DOHH2 (cell line): ENCODE data around the gene SPHK1.

Experiments used
- H3F3A ChIP-seq: fragments of 200-600 bp; sonication (generic), shearing (Covaris generic); 2 replicates; pipeline ENCODE4 v1.6.0; 2016; ENCODE audit warnings: antibody characterized with exemption, mild to moderate bottlenecking; ENCODE audit not compliant: control insufficient read depth, insufficient read depth
- H3K27ac ChIP-seq: fragments of 200-600 bp; sonication (generic); 2 replicates; pipeline ENCODE4 v1.5.1; 2014; ENCODE audit warnings: low read depth, mild to moderate bottlenecking, low read length, moderate library complexity
- H3K27me3 ChIP-seq: fragments of 200-600 bp; sonication (generic); 2 replicates; pipeline ENCODE4 v1.6.1; 2014; ENCODE audit warnings: mild to moderate bottlenecking, low read length, mixed read lengths; ENCODE audit not compliant: control insufficient read depth
- H3K36me3 ChIP-seq: fragments of 200-600 bp; sonication (generic); 2 replicates; pipeline ENCODE4 v1.6.1; 2014; ENCODE audit warnings: mild to moderate bottlenecking, low read length, moderate library complexity, mixed read lengths; ENCODE audit not compliant: control insufficient read depth
- H3K4me1 ChIP-seq: fragments of 200-600 bp; sonication (generic); 2 replicates; pipeline ENCODE4 v1.6.1; 2014; ENCODE audit warnings: mild to moderate bottlenecking, low read length, mixed read lengths; ENCODE audit not compliant: control insufficient read depth
- H3K4me2 ChIP-seq: fragments of 200-600 bp; sonication (generic); 2 replicates; pipeline ENCODE4 v1.6.0; 2014; ENCODE audit warnings: mild to moderate bottlenecking, low read length, moderate library complexity
- H3K4me3 ChIP-seq: fragments of 200-600 bp; sonication (generic); 2 replicates; pipeline ENCODE4 v1.5.1; 2014; ENCODE audit warnings: mild to moderate bottlenecking, low read length, mixed read lengths
- H3K79me2 ChIP-seq: fragments of 200-600 bp; sonication (generic); 2 replicates; pipeline ENCODE4 v1.6.1; 2014; ENCODE audit warnings: mild to moderate bottlenecking, low read length, mixed read lengths; ENCODE audit not compliant: control insufficient read depth
- H3K9me2 ChIP-seq: fragments of 200-600 bp; sonication (generic); replicated peaks from 2 replicates; pipeline ENCODE4 v1.6.1; 2014; ENCODE audit warnings: mild to moderate bottlenecking, low read length, mixed read lengths; ENCODE audit not compliant: control insufficient read depth
- H3K9me3 ChIP-seq: fragments of 200-600 bp; sonication (generic); 2 replicates; pipeline ENCODE4 v1.6.1; 2014; ENCODE audit warnings: antibody characterized with exemption, low read length, mixed read lengths; ENCODE audit not compliant: control insufficient read depth, insufficient read depth
- H4K20me1 ChIP-seq: fragments of 200-600 bp; sonication (generic); 2 replicates; pipeline ENCODE4 v1.6.0; 2014; ENCODE audit warnings: low read depth, mild to moderate bottlenecking, antibody characterized with exemption, low read length, moderate library complexity; ENCODE audit not compliant: control insufficient read depth, insufficient read depth
- CTCF ChIP-seq: fragments of 200-600 bp; sonication (generic); IDR thresholded peaks from one replicate; pipeline ENCODE4 v1.5.1; 2014; ENCODE audit warnings: antibody characterized with exemption, mild to moderate bottlenecking, low read depth, low read length; ENCODE audit not compliant: poor library complexity, severe bottlenecking
- EZH2phosphoT487 ChIP-seq: fragments of 200-600 bp; sonication (generic); IDR thresholded peaks from 2 replicates; pipeline ENCODE4 v1.6.1; 2017; ENCODE audit warnings: borderline replicate concordance, mild to moderate bottlenecking, antibody characterized with exemption, low read length, moderate library complexity, mixed read lengths

The SPHK1 gene

GRCh38 chr17:76350463-76350862 is 33.9 kb upstream of the SPHK1 start:
- H4K20me1 ChIP-seq = no peaks in the 10 kb centered on the region
- H3K36me3 ChIP-seq = peaks cover 13% of the 10 kb centered on the region; the same call in 1 of the 2 replicates
- H3K9me3 ChIP-seq = no peaks in the 10 kb centered on the region
- peaks cover 24% of the 10 kb centered on the region for H3K79me2 ChIP-seq
- H3K4me3 ChIP-seq = no peak overlapping the region
- TF ChIP-seq CTCF = no peak
- TF ChIP-seq EZH2phosphoT487 = no peak
- peaks cover 3% of the 10 kb centered on the region for H3F3A ChIP-seq
- H3K4me1 ChIP-seq = peaks cover 18% of the 10 kb centered on the region
- no peaks in the 10 kb centered on the region for H3K27me3 ChIP-seq
- no peak overlapping the region for H3K27ac ChIP-seq
- H3K9me2 ChIP-seq = no peaks in the 10 kb centered on the region
- H3K4me2 ChIP-seq = no peak overlapping the region

DNA sequence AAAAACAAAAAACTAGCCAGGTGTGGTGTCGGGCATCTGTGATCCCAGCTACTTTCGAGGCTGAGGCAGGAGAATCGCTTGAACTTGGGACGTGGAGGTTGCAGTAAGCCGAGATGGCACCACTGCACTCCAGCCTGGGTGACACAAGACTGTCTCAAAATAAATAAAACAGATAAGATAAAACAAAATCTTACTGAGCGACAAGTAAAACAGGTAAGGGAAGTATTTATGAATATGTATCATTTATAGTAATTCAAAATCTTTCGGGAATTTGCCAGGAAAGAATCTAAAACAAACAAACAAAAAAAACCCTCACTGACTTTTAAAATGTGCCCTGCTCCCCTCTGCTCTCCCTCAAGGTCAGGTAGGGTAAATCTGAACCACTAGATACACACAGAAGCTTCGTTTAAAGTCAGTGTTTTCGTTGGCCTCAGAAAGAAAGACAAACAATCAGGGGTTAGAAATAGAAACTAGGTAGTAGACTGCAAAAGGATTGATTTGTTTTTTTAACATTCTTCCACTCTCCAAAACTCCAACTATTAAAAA is 32.8 kb upstream of the SPHK1 start:
- Histone ChIP-seq H3K9me3 (no peaks in the 10 kb centered on the region), H3K4me2 (peak overlapping the region; percentile 43), H3K79me2 (peaks cover 24% of the 10 kb centered on the region), H3K27me3 (no peaks in the 10 kb centered on the region), H4K20me1 (no peaks in the 10 kb centered on the region), H3K4me3 (no peak overlapping the region), H3K27ac (no peak overlapping the region), H3K4me1 (peaks cover 20% of the 10 kb centered on the region), H3F3A (peaks cover 3% of the 10 kb centered on the region), H3K9me2 (no peaks in the 10 kb centered on the region), H3K36me3 (peaks cover 4% of the 10 kb centered on the region; the same call in 1 of the 2 replicates)
- TF ChIP-seq CTCF = no peak
- no peak for TF ChIP-seq EZH2phosphoT487

GRCh38 chr17:76353004-76353598 is 31.3 kb upstream of the SPHK1 start:
- no peaks in the 10 kb centered on the region for H4K20me1 ChIP-seq
- no peaks in the 10 kb centered on the region for H3K36me3 ChIP-seq
- TF ChIP-seq EZH2phosphoT487 (no peak), CTCF (no peak)
- peak overlapping the region; percentile 76 for H3K27ac ChIP-seq
- H3K4me1 ChIP-seq = peaks cover 31% of the 10 kb centered on the region
- H3K4me3 ChIP-seq = peak overlapping the region; percentile 98
- peak overlapping the region; percentile 95 for H3K4me2 ChIP-seq
- peaks cover 24% of the 10 kb centered on the region for H3K79me2 ChIP-seq
- no peaks in the 10 kb centered on the region for H3K27me3 ChIP-seq
- peaks cover 3% of the 10 kb centered on the region for H3F3A ChIP-seq
- no peaks in the 10 kb centered on the region for H3K9me2 ChIP-seq
- no peaks in the 10 kb centered on the region for H3K9me3 ChIP-seq
